SH-SY5Y (cell line): ENCODE results near the gene IL1RL1.

Source experiments
- GATA2 ChIP-seq: IDR thresholded peaks from 2 replicates; pipeline ENCODE4 v1.6.1; 2011; ENCODE audit warnings: mild to moderate bottlenecking, low read depth, low read length
- GATA3 ChIP-seq: IDR thresholded peaks from 2 replicates; pipeline ENCODE4 v1.6.1; 2011; ENCODE audit warnings: low read depth, mild to moderate bottlenecking, low read length, moderate library complexity

DNA sequence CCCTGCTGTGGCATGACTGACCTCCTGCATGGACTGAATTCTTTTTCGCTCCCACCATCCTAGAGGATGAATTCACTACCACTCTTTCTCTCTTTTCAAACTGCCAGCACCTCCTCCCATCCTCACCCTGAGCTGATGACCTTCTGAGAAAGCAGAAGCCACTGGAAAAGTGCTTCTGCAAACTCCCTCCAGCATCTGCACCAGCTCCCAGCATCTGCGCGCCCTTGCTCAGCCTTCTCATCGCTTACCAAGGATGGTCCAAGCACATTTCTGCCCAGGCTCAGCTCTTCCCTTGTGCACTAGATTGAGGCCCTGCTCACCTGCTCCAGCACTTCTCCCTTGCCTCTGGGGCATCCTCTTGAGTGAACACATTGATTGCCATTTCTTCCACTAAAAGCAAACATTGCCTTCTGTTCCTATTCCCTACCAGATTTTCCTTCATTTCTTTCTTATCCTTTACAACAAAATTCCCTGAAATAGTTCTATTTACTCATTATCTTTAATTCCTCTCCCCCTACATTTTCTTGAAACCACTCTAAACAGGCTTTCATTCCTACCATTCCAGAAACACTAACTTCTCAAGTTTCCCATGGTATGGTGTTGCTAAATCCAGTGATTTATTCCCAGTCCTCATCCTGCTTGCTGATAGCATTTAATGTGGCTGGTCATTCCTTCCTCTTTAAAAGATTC lies 42.7 kb upstream of the IL1RL1 start:
- TF ChIP-seq GATA3 = no peak
- TF ChIP-seq GATA2 = no peak
